Activated T-helper 17 cell treated with anti-CD3 and anti-CD28 coated beads, Interleukin-2, amount 50 U/mL, for 72 hours (primary cell): ENCODE data around the gene TFF2. TPM values are rescaled to one million over a fixed set of nuclear protein-coding genes. Genes with fewer than 3 reads are reported as not detected.

Experiments used
- ATAC-seq: fragments of 150-1000 bp; cut with Tn5 transposase; replicated peaks from 2 replicates; pipeline ENCODE4 v1.10.0; 2021; ENCODE audit warnings: mild to moderate bottlenecking, moderate library complexity
- H3K27ac Mint-ChIP-seq: one replicate; pipeline ENCODE4 v1.8.0; 2022; ENCODE audit warnings: mixed read lengths
- H3K27me3 Mint-ChIP-seq: one replicate; pipeline ENCODE4 v1.8.0; 2022; ENCODE audit warnings: mixed read lengths
- H3K36me3 Mint-ChIP-seq: one replicate; pipeline ENCODE4 v1.8.0; 2022; ENCODE audit warnings: low read depth, mild to moderate bottlenecking, mixed read lengths
- H3K4me1 Mint-ChIP-seq: one replicate; pipeline ENCODE4 v1.8.0; 2022; ENCODE audit warnings: mixed read lengths
- H3K4me3 Mint-ChIP-seq: one replicate; pipeline ENCODE4 v1.8.0; 2022; ENCODE audit warnings: mild to moderate bottlenecking, mixed read lengths
- H3K9me3 Mint-ChIP-seq: one replicate; pipeline ENCODE4 v1.8.0; 2022; ENCODE audit warnings: mixed read lengths
- total RNA-seq, 2 donors: library from RNA; stranded (reverse); gene quantifications; one replicate each; pipeline ENCODE4 v1.2.3, GENCODE V29; 2022

Gene TFF2
- total RNA-seq, 2 donors from 2014 or later, result not detected

- Mint-ChIP-seq H3K4me3 (no peak overlapping the region), H3K27me3 (peaks cover 9% of the 10 kb centered on the region), H3K9me3 (no peaks in the 10 kb centered on the region), H3K4me1 (no peaks in the 10 kb centered on the region), H3K36me3 (no peaks in the 10 kb centered on the region), H3K27ac (no peak overlapping the region)
- ATAC-seq, result no peak
Observed at GRCh38 chr21:42308161-42308913, 42.5 kb downstream of the TFF2 start.

DNA sequence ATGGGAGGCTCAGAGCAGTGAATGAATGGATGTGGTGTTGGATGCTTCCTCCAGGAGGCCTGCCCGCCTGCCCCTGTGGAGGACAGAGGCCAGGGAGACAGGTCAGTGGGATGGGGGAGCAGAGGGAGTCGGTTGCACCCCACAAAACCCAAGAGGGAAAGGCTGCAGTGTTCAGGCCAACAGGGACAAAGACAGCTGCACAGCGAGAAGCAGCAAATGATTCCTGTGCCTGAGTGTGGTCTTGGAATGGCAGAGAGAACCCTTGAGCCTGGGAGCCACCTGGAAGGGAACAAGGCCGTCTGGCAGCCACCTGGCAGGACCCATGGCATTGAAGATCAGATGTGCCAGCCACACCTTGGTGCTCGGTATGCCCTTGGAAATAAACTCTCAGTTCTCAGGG lies 43.7 kb downstream of the TFF2 start:
- H3K36me3 Mint-ChIP-seq, result no peaks in the 10 kb centered on the region
- ATAC-seq, result no peak
- no peak overlapping the region for H3K4me3 Mint-ChIP-seq
- H3K4me1 Mint-ChIP-seq, result no peaks in the 10 kb centered on the region
- H3K27ac Mint-ChIP-seq, result no peak overlapping the region
- H3K27me3 Mint-ChIP-seq, result peaks cover 9% of the 10 kb centered on the region
- no peaks in the 10 kb centered on the region for H3K9me3 Mint-ChIP-seq

- H3K27me3 Mint-ChIP-seq, result peaks cover 9% of the 10 kb centered on the region
- H3K36me3 Mint-ChIP-seq, result no peaks in the 10 kb centered on the region
- no peak for ATAC-seq
- no peak overlapping the region for H3K4me3 Mint-ChIP-seq
- H3K9me3 Mint-ChIP-seq, result no peaks in the 10 kb centered on the region
- no peaks in the 10 kb centered on the region for H3K4me1 Mint-ChIP-seq
- no peak overlapping the region for H3K27ac Mint-ChIP-seq
Observed at GRCh38 chr21:42306366-42307035, 44.3 kb downstream of the TFF2 start.

- H3K27ac Mint-ChIP-seq, result no peak overlapping the region
- no peak for ATAC-seq
- H3K27me3 Mint-ChIP-seq, result peaks cover 9% of the 10 kb centered on the region
- H3K4me3 Mint-ChIP-seq, result no peak overlapping the region
- H3K36me3 Mint-ChIP-seq, result no peaks in the 10 kb centered on the region
- no peaks in the 10 kb centered on the region for H3K4me1 Mint-ChIP-seq
- no peaks in the 10 kb centered on the region for H3K9me3 Mint-ChIP-seq
Observed at GRCh38 chr21:42305707-42306147, 45.1 kb downstream of the TFF2 start.

DNA sequence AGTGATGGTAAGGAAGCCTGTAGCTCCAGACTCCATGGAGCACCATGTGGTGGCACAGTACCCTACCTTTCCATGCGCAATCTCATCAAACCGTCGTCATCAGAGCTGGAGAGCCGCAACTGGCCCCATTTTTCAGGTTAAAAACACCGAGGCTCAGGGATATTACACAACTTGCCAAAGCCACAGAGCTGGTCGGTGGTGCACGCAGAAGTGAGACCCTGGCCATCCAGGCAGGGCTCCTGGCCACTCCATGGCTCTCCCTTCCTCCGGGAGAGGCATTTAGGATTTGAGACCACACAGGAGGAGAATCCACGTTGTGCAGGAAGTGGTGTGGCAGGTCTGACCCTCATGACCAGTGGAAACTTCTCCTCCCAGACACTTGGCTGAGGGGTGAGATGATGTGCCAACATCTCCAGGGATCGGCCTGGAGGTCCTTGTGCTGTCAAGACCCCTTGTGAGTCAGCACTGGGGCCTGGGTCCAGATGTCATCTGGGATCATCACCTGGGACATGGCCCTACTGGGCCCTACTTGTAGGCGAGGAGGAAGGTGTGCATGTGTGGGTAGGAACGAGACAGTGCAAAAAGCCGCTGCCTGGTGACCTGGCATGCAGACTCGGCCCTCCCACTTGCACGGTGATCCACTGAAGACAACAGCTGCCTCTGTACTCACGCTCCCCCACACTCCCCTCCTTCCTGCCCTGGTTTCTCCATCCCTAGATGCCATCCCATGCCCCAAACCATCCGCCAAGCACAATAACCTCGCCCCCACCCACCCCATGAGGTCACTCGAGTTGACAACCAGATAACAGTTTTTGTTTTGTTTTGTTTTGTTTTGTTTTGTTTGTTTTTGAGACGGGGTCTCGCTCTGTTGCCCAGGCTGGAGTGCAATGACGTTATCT lies 46.0 kb downstream of the TFF2 start:
- Mint-ChIP-seq H3K36me3 (no peaks in the 10 kb centered on the region), H3K9me3 (no peaks in the 10 kb centered on the region), H3K27ac (no peak overlapping the region), H3K27me3 (peaks cover 9% of the 10 kb centered on the region), H3K4me3 (no peak overlapping the region), H3K4me1 (no peaks in the 10 kb centered on the region)
- no peak for ATAC-seq

DNA sequence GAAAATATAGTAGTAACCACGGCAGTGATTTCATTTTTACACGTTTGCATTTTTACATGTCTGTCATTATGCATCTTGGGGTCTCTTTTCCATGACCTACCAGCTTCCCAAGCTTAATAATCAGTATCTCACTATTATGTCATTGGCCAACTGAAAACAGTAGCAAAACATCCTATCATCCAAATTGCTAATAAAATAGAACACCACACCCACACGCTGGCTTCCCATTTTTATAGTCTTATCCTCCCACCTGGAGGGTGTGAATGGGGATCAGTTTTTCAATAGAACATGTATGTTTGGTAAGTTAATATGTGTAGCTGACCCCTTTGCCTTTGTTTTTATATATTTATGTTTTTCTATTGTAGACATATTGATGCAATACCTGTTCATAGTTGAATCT lies 47.4 kb downstream of the TFF2 start:
- ATAC-seq, result no peak
- no peak overlapping the region for H3K27ac Mint-ChIP-seq
- H3K4me1 Mint-ChIP-seq, result no peaks in the 10 kb centered on the region
- no peak overlapping the region for H3K4me3 Mint-ChIP-seq
- peaks cover 9% of the 10 kb centered on the region for H3K27me3 Mint-ChIP-seq
- H3K36me3 Mint-ChIP-seq, result no peaks in the 10 kb centered on the region
- no peaks in the 10 kb centered on the region for H3K9me3 Mint-ChIP-seq

GRCh38 chr21:42302794-42303193 lies 48.0 kb downstream of the TFF2 start:
- no peaks in the 10 kb centered on the region for H3K4me1 Mint-ChIP-seq
- no peak overlapping the region for H3K4me3 Mint-ChIP-seq
- ATAC-seq, result no peak
- H3K9me3 Mint-ChIP-seq, result no peaks in the 10 kb centered on the region
- H3K27ac Mint-ChIP-seq, result no peak overlapping the region
- peaks cover 9% of the 10 kb centered on the region for H3K27me3 Mint-ChIP-seq
- H3K36me3 Mint-ChIP-seq, result no peaks in the 10 kb centered on the region

DNA sequence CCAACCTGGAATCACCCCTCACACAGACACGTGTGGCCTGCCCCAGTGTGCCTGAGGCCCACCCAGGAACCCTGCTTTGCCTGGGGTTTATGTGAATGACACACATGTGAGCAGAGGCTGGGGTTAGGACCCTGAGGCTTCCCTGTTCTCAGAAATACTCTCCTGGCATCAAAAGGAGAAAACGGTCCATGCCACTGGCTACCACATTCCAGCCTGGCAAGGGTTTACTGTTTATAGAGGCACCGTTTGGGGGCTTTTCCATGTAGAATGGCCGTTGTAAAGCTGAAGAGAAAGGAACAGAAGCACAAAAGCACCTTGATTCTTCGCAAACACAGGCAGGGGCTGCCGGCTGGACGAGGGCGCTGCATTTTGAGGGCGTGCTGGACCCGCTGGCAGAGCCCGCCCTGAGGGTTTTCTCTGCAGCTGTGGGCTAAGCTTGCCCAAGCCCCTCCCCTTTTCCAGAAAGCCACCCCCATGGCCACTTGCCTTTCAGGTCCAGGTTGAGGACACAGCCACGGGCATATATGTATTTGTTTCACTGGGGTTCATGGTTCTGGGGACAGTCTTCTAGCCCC lies 48.6 kb downstream of the TFF2 start:
- no peak overlapping the region for H3K4me3 Mint-ChIP-seq
- H3K9me3 Mint-ChIP-seq, result no peaks in the 10 kb centered on the region
- H3K27me3 Mint-ChIP-seq, result peaks cover 6% of the 10 kb centered on the region
- no peaks in the 10 kb centered on the region for H3K36me3 Mint-ChIP-seq
- no peak for ATAC-seq
- no peak overlapping the region for H3K27ac Mint-ChIP-seq
- no peaks in the 10 kb centered on the region for H3K4me1 Mint-ChIP-seq

GRCh38 chr21:42301371-42302075 lies 49.3 kb downstream of the TFF2 start:
- no peak overlapping the region for H3K27ac Mint-ChIP-seq
- H3K9me3 Mint-ChIP-seq, result no peaks in the 10 kb centered on the region
- H3K4me1 Mint-ChIP-seq, result no peaks in the 10 kb centered on the region
- no peaks in the 10 kb centered on the region for H3K27me3 Mint-ChIP-seq
- no peak for ATAC-seq
- H3K4me3 Mint-ChIP-seq, result no peak overlapping the region
- peaks cover 2% of the 10 kb centered on the region for H3K36me3 Mint-ChIP-seq

- H3K4me1 Mint-ChIP-seq, result no peaks in the 10 kb centered on the region
- no peak overlapping the region for H3K27ac Mint-ChIP-seq
- H3K36me3 Mint-ChIP-seq, result peaks cover 8% of the 10 kb centered on the region
- H3K4me3 Mint-ChIP-seq, result no peak overlapping the region
- ATAC-seq, result no peak
- H3K9me3 Mint-ChIP-seq, result no peaks in the 10 kb centered on the region
- H3K27me3 Mint-ChIP-seq, result no peaks in the 10 kb centered on the region
Observed at GRCh38 chr21:42300956-42301355, 49.8 kb downstream of the TFF2 start.

GRCh38 chr21:42300045-42300583 lies 50.7 kb downstream of the TFF2 start:
- Mint-ChIP-seq H3K27ac (no peak overlapping the region), H3K27me3 (no peaks in the 10 kb centered on the region), H3K4me1 (no peaks in the 10 kb centered on the region), H3K36me3 (peaks cover 17% of the 10 kb centered on the region), H3K9me3 (no peaks in the 10 kb centered on the region), H3K4me3 (no peak overlapping the region)
- no peak for ATAC-seq

GRCh38 chr21:42299324-42300044 lies 51.3 kb downstream of the TFF2 start:
- peak; percentile 70 for ATAC-seq
- H3K9me3 Mint-ChIP-seq, result no peaks in the 10 kb centered on the region
- H3K4me1 Mint-ChIP-seq, result no peaks in the 10 kb centered on the region
- no peak overlapping the region for H3K27ac Mint-ChIP-seq
- peaks cover 17% of the 10 kb centered on the region for H3K36me3 Mint-ChIP-seq
- H3K27me3 Mint-ChIP-seq, result no peaks in the 10 kb centered on the region
- no peak overlapping the region for H3K4me3 Mint-ChIP-seq

DNA sequence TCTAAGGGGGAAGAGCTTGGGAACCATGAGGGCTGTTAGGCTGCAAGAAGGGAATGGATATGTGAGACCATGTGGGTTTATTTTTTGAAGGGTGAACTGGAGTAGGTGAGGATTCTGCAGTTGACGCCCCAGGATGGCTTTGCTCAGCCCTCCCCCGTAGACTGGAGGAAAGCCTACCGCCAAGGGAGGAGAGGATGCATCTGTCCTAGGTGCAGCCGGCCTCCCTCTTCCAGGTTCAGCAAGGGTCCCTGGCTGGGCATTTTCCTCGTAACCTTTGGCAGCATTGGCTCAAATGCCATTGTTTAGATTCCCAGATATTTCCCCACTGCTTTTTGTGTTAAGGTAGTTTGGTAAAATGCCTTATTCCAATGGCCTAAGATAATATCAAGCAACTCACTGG lies 52.1 kb downstream of the TFF2 start:
- Mint-ChIP-seq H3K4me3 (no peak overlapping the region), H3K27me3 (no peaks in the 10 kb centered on the region), H3K9me3 (no peaks in the 10 kb centered on the region), H3K27ac (no peak overlapping the region), H3K36me3 (peaks cover 17% of the 10 kb centered on the region), H3K4me1 (no peaks in the 10 kb centered on the region)
- no peak for ATAC-seq
